Adipose tissue (tissue), 3 donors: Measurements from ENCODE around the gene TMEM263. TPM values are rescaled to one million over a fixed set of nuclear protein-coding genes. Genes with fewer than 3 reads are reported as not detected.

Source experiments
- H3K27ac ChIP-seq: one replicate; pipeline ENCODE4 v1.5.1; 2013; ENCODE audit warnings: low read depth, low read length
- WGBS, 3 donors: extraction: QIAGEN DNeasy Blood & Tissue Kit; methylation state at CpG; one replicate each; pipeline ENCODE4 v1.1.7; 2013; 5-methylcytosine and 5-hydroxymethylcytosine counted together
- polyA plus RNA-seq, 3 donors: library from polyadenylated mRNA; stranded (reverse); fragments of 200-250 nt; gene quantifications; one replicate each; pipeline ENCODE4 v1.2.3, GENCODE V29; 2013
- donor health status: healthy with polysubstance abuse.
- donor health status: Bipolar disorder and iron deficiency.
- donor health status: healthy.

TMEM263 gene
- polyA plus RNA-seq, 3 donors, result 11.5 to 38.0 (median 13.9) TPM

- 85 to 92% (median 90%) methylated on average over 4 of the region's 4 CpGs for WGBS, 3 donors
- no peak overlapping the region for H3K27ac ChIP-seq
Observed at GRCh38 chr12:107017042-107017441, 61.3 kb downstream of the TMEM263 start.

- no peak overlapping the region for H3K27ac ChIP-seq
- WGBS, 3 donors, result 93 to 98% (median 96%) methylated on average over 2 of the region's 2 CpGs
Observed at GRCh38 chr12:107019546-107019945, 63.8 kb downstream of the TMEM263 start.

Other genes with a start within 250 kb of the TMEM263 start
- 1 to 10 TPM; 4.9 to 7.6 (median 5.8) TPM for gene RIC8B, start 181.2 kb upstream of the TMEM263 start, polyA plus RNA-seq
- 10 to 100 TPM; 12.0 to 19.8 (median 19.0) TPM for gene MTERF2, start 31.2 kb downstream of the TMEM263 start, polyA plus RNA-seq
- gene CRY1, start 137.6 kb downstream of the TMEM263 start, polyA plus RNA-seq, result 10 to 100 TPM in 1 of 3 donors, 1 to 10 TPM in 2; 6.1 to 12.8 (median 7.0) TPM